Effector memory CD4-positive, alpha-beta T cell (primary cell): ENCODE measurements around the gene SLC9A3.
A peak's percentile ranks its signal among the peaks of the same experiment; 100 is the strongest.

Experiments
- DNase-seq, 3 donors: peaks; one replicate each; pipeline ENCODE4 v3.0.0-alpha.2; 2020
- H3K27ac ChIP-seq: 2 replicates; pipeline ENCODE4 v1.7.0; 2013; ENCODE audit warnings: mild to moderate bottlenecking, low read length, moderate library complexity; ENCODE audit not compliant: insufficient read depth, poor library complexity, severe bottlenecking
- H3K27me3 ChIP-seq: replicated peaks from 2 replicates; pipeline ENCODE4 v1.7.0; 2013; ENCODE audit warnings: mild to moderate bottlenecking, low read length; ENCODE audit not compliant: insufficient read depth, control insufficient read depth, poor library complexity, severe bottlenecking
- H3K36me3 ChIP-seq: 2 replicates; pipeline ENCODE4 v1.7.0; 2013; ENCODE audit warnings: mild to moderate bottlenecking, low read length, moderate library complexity; ENCODE audit not compliant: control insufficient read depth, insufficient read depth
- H3K4me1 ChIP-seq: 2 replicates; pipeline ENCODE4 v1.7.0; 2013; ENCODE audit warnings: low read length, mild to moderate bottlenecking; ENCODE audit not compliant: control insufficient read depth, insufficient read depth, poor library complexity, severe bottlenecking
- H3K4me3 ChIP-seq: 2 replicates; pipeline ENCODE4 v1.7.0; 2013; ENCODE audit warnings: low read length, low read depth, mild to moderate bottlenecking; ENCODE audit not compliant: insufficient read depth, poor library complexity, severe bottlenecking
- H3K9me3 ChIP-seq: 2 replicates; pipeline ENCODE4 v1.7.0; 2013; ENCODE audit warnings: mild to moderate bottlenecking, low read length, moderate library complexity; ENCODE audit not compliant: control insufficient read depth

The SLC9A3 gene

GRCh38 chr5:545641-546375, 21.6 kb upstream of the SLC9A3 start:
- DNase-seq, result no peak
- Histone ChIP-seq H3K4me1 (peaks cover 12% of the 10 kb centered on the region), H3K36me3 (no peaks in the 10 kb centered on the region), H3K27ac (no peak overlapping the region), H3K4me3 (no peak overlapping the region), H3K27me3 (no peaks in the 10 kb centered on the region), H3K9me3 (no peaks in the 10 kb centered on the region)

GRCh38 chr5:544675-545355, 20.6 kb upstream of the SLC9A3 start:
- Histone ChIP-seq H3K27ac (no peak overlapping the region), H3K27me3 (no peaks in the 10 kb centered on the region)

GRCh38 chr5:543755-544674, 19.8 kb upstream of the SLC9A3 start:
- H3K4me1 ChIP-seq, result peaks cover 12% of the 10 kb centered on the region
- no peak for DNase-seq
- H3K27me3 ChIP-seq, result no peaks in the 10 kb centered on the region
- peak overlapping the region; percentile 33 for H3K27ac ChIP-seq
- no peaks in the 10 kb centered on the region for H3K9me3 ChIP-seq
- H3K4me3 ChIP-seq, result peak overlapping the region; percentile 42
- no peaks in the 10 kb centered on the region for H3K36me3 ChIP-seq

More at GRCh38 chr5:544675-545355, 20.6 kb upstream of the SLC9A3 start:
- peak overlapping the region; percentile 42 for H3K4me3 ChIP-seq
- no peak for DNase-seq
- peaks cover 12% of the 10 kb centered on the region for H3K4me1 ChIP-seq
- no peaks in the 10 kb centered on the region for H3K9me3 ChIP-seq
- H3K36me3 ChIP-seq, result no peaks in the 10 kb centered on the region

- Histone ChIP-seq H3K27me3 (no peaks in the 10 kb centered on the region), H3K4me3 (peak overlapping the region; percentile 42), H3K4me1 (peaks cover 12% of the 10 kb centered on the region), H3K27ac (no peak overlapping the region), H3K36me3 (no peaks in the 10 kb centered on the region), H3K9me3 (no peaks in the 10 kb centered on the region)
- no peak for DNase-seq
Measured at GRCh38 chr5:543351-543750, 19.1 kb upstream of the SLC9A3 start.

GRCh38 chr5:542319-543311, 18.4 kb upstream of the SLC9A3 start:
- H3K4me3 ChIP-seq, result no peak overlapping the region
- no peaks in the 10 kb centered on the region for H3K36me3 ChIP-seq
- peaks cover 12% of the 10 kb centered on the region for H3K4me1 ChIP-seq
- H3K27me3 ChIP-seq, result no peaks in the 10 kb centered on the region
- DNase-seq, result no peak
- no peaks in the 10 kb centered on the region for H3K9me3 ChIP-seq
- no peak overlapping the region for H3K27ac ChIP-seq

- H3K27ac ChIP-seq, result no peak overlapping the region
- H3K27me3 ChIP-seq, result no peaks in the 10 kb centered on the region
- no peak for DNase-seq
Measured at GRCh38 chr5:541539-542318, 17.5 kb upstream of the SLC9A3 start.

GRCh38 chr5:540906-541538, 16.8 kb upstream of the SLC9A3 start:
- Histone ChIP-seq H3K27ac (no peak overlapping the region), H3K4me1 (peaks cover 12% of the 10 kb centered on the region), H3K4me3 (no peak overlapping the region), H3K9me3 (no peaks in the 10 kb centered on the region), H3K36me3 (no peaks in the 10 kb centered on the region), H3K27me3 (no peaks in the 10 kb centered on the region)
- no peak for DNase-seq

More at GRCh38 chr5:541539-542318, 17.5 kb upstream of the SLC9A3 start:
- peaks cover 12% of the 10 kb centered on the region for H3K4me1 ChIP-seq
- H3K9me3 ChIP-seq, result no peaks in the 10 kb centered on the region
- H3K4me3 ChIP-seq, result no peak overlapping the region
- no peaks in the 10 kb centered on the region for H3K36me3 ChIP-seq

- H3K4me3 ChIP-seq, result no peak overlapping the region
- no peak for DNase-seq
Measured at GRCh38 chr5:540071-540905, 16.0 kb upstream of the SLC9A3 start.

More at GRCh38 chr5:540071-540905, 16.0 kb upstream of the SLC9A3 start:
- H3K36me3 ChIP-seq, result no peaks in the 10 kb centered on the region
- H3K9me3 ChIP-seq, result no peaks in the 10 kb centered on the region
- no peaks in the 10 kb centered on the region for H3K27me3 ChIP-seq
- H3K27ac ChIP-seq, result no peak overlapping the region
- peaks cover 12% of the 10 kb centered on the region for H3K4me1 ChIP-seq
